OCI-LY7 (cell line): Measurements from ENCODE around the gene TBC1D5. TPM values are rescaled to one million over a fixed set of nuclear protein-coding genes. Genes with fewer than 3 reads are reported as not detected.

Experiments
- BruUV-seq: library from RNA; stranded (reverse); fragments of 400-500 nt; replicated peaks from 2 replicates; lab custom pipeline; 2021; lab: Mats Ljungman, UMichigan
- CTCF ChIA-PET: fragments of 300-600 bp; sonication (Branson Sonifier 250); formaldehyde crosslinking; loops from one replicate; lab custom pipeline; 2022; ENCODE audit warnings: antibody characterized with exemption; ENCODE audit not compliant: unreplicated experiment; lab: Charles Lee
- POLR2A ChIA-PET: fragments of 300-600 bp; sonication (Branson Sonifier 250); formaldehyde crosslinking; loops from one replicate; lab custom pipeline; 2022; ENCODE audit warnings: antibody characterized with exemption; lab: Charles Lee
- DNase-seq: peaks from one replicate; pipeline ENCODE4 v3.0.0-alpha.2; 2015; ENCODE audit warnings: low spot score
- H2AFZ ChIP-seq: fragments of 200-600 bp; sonication (generic), shearing (Covaris generic); 2 replicates; pipeline ENCODE4 v1.6.1; 2014; ENCODE audit warnings: mild to moderate bottlenecking, antibody characterized with exemption, low read length, moderate library complexity
- H3K27ac ChIP-seq: fragments of 200-600 bp; sonication (generic); 2 replicates; pipeline ENCODE4 v1.5.1; 2014; ENCODE audit warnings: mixed run types, low read depth, mild to moderate bottlenecking, moderate library complexity, low read length, inconsistent platforms; ENCODE audit not compliant: poor library complexity, severe bottlenecking
- H3K36me3 ChIP-seq: fragments of 200-600 bp; sonication (generic); 2 replicates; pipeline ENCODE4 v1.6.1; 2014; ENCODE audit warnings: mild to moderate bottlenecking, antibody characterized with exemption, low read length, moderate library complexity, mixed read lengths; ENCODE audit not compliant: insufficient read depth
- H3K4me1 ChIP-seq: fragments of 200-600 bp; sonication (generic); 2 replicates; pipeline ENCODE4 v1.5.1; 2014; ENCODE audit warnings: mild to moderate bottlenecking, low read length; ENCODE audit not compliant: insufficient read depth, poor library complexity, severe bottlenecking
- H3K4me2 ChIP-seq: fragments of 200-600 bp; sonication (generic); 2 replicates; pipeline ENCODE4 v1.6.1; 2014; ENCODE audit warnings: mild to moderate bottlenecking, low read length
- H3K4me3 ChIP-seq: fragments of 200-600 bp; sonication (generic); 2 replicates; pipeline ENCODE4 v1.5.1; 2014; ENCODE audit warnings: mild to moderate bottlenecking, low read depth, low read length; ENCODE audit not compliant: poor library complexity, severe bottlenecking
- H3K79me2 ChIP-seq: fragments of 200-600 bp; sonication (generic); 2 replicates; pipeline ENCODE4 v1.6.1; 2016; ENCODE audit warnings: low read depth, mild to moderate bottlenecking, low read length, moderate library complexity, mixed read lengths; ENCODE audit not compliant: insufficient read depth
- H3K9me2 ChIP-seq: fragments of 200-600 bp; sonication (generic); 2 replicates; pipeline ENCODE4 v1.6.1; 2016; ENCODE audit warnings: mild to moderate bottlenecking, low read length, mixed read lengths; ENCODE audit not compliant: insufficient read depth
- H3K9me3 ChIP-seq: fragments of 200-600 bp; sonication (generic); 2 replicates; pipeline ENCODE4 v1.6.1; 2014; ENCODE audit warnings: mild to moderate bottlenecking, mixed run types, low read length, mixed read lengths
- H4K20me1 ChIP-seq: fragments of 200-600 bp; sonication (generic); 2 replicates; pipeline ENCODE4 v1.6.1; 2014; ENCODE audit warnings: mild to moderate bottlenecking, antibody characterized with exemption, low read length, moderate library complexity, mixed read lengths; ENCODE audit not compliant: insufficient read depth
- CTCF ChIP-seq: fragments of 200-600 bp; sonication (generic); conservative IDR thresholded peaks from 2 replicates; pipeline ENCODE4 v1.5.1; 2014; ENCODE audit warnings: mild to moderate bottlenecking, antibody characterized with exemption, low read length, moderate library complexity, mixed read lengths
- EZH2phosphoT487 ChIP-seq: fragments of 200-600 bp; sonication (generic); IDR thresholded peaks from 2 replicates; pipeline ENCODE4 v1.6.1; 2018; ENCODE audit warnings: low read depth, borderline replicate concordance, mild to moderate bottlenecking, mixed run types, antibody characterized with exemption, low read length, moderate library complexity, mixed read lengths
- intact Hi-C: fragments of 100-400 bp; cut with micrococcal nuclease; formaldehyde crosslinking; loops from one replicate; pipeline ENCODE4 v1.10.0; 2022; ENCODE audit not compliant: unreplicated experiment
- total RNA-seq, 2 experiments: library from RNA; depleted of rRNA in 1 of 2; stranded (reverse); fragments of >200 nt in 1 of 2; shearing (Covaris generic) in 1 of 2; gene quantifications; 2 replicates each; pipeline ENCODE4 v1.2.3, GENCODE V29; 2014 to 2022

The TBC1D5 gene
- total RNA-seq, 2 experiments from 2014 or later = 78.5 to 82.4 TPM

DNA sequence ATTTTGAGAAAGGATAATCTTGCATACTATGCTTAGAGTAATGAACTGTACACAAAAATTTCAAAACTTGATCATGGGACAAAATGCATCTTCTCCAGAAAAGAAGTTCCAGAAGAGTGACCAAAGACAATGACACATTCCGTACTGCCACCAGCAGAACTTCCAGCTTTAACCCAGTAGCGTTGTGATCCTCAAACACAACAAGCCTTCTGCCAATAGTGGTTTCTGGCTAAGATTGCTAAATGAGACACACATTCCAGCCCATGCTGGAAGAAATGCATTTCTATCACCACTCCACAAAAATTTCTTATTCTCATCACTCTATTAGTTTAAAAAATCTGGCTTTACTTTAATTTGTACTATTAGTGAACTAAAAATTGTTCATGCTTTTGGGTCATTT lies 334.9 kb downstream of the TBC1D5 start:
- no peak for DNase-seq
- POLR2A ChIA-PET = interaction anchor here (0.6 to 0.9 kb wide), 3 partner anchors 15 to 902 kb away, joined by 3 to 4 read pairs (median 4); no protein-coding TSS in a partner anchor
- Histone ChIP-seq H4K20me1 (no peaks in the 10 kb centered on the region), H3K4me3 (no peak overlapping the region), H3K36me3 (peaks cover 11% of the 10 kb centered on the region; the same call in 1 of the 2 replicates), H3K27ac (no peak overlapping the region), H2AFZ (no peak overlapping the region), H3K4me1 (no peaks in the 10 kb centered on the region), H3K79me2 (no peaks in the 10 kb centered on the region), H3K4me2 (no peak overlapping the region), H3K9me2 (no peaks in the 10 kb centered on the region), H3K9me3 (no peaks in the 10 kb centered on the region)
- no TSS peak for BruUV-seq
- CTCF ChIA-PET = no interaction called here
- intact Hi-C loops = no loop called here
- TF ChIP-seq EZH2phosphoT487 (no peak), CTCF (no peak)

- Histone ChIP-seq H2AFZ (no peak overlapping the region), H3K27ac (no peak overlapping the region), H3K36me3 (peaks cover 11% of the 10 kb centered on the region; the same call in 1 of the 2 replicates), H3K79me2 (no peaks in the 10 kb centered on the region), H3K4me2 (no peak overlapping the region), H3K4me1 (peaks cover 6% of the 10 kb centered on the region), H4K20me1 (no peaks in the 10 kb centered on the region), H3K9me3 (no peaks in the 10 kb centered on the region), H3K9me2 (no peaks in the 10 kb centered on the region), H3K4me3 (no peak overlapping the region)
- CTCF ChIA-PET = no interaction called here
- intact Hi-C loops = no loop called here
- no peak for DNase-seq
- TF ChIP-seq EZH2phosphoT487 (no peak), CTCF (no peak)
- BruUV-seq = no TSS peak
- POLR2A ChIA-PET = interaction anchor here (0.8 to 1.1 kb wide), 3 partner anchors 10 to 24 kb away, joined by 3 read pairs; no protein-coding TSS in a partner anchor
These were observed 337.9 kb downstream of the TBC1D5 start for GRCh38 chr3:17404548-17404947.

DNA sequence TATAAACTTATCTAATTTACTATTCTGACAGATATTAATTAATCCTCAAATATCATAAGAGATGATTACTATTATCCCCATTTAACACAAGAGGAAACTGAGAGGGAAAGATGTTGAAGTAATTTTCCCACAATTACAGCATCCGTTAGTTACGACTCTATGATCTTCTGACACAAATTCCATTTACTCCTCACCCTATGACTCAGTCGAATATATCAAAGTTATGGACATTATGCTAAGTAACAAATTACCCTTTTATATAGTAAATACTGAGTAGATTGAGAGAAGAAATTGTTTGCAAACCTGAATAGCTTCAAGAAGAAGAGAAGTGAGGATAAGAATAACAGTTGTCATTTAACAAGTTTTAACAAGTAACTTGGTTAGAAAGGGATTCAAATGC lies 340.0 kb downstream of the TBC1D5 start:
- no peak for DNase-seq
- TF ChIP-seq CTCF (no peak), EZH2phosphoT487 (no peak)
- H3K4me2 ChIP-seq = no peak overlapping the region
- no peak overlapping the region for H2AFZ ChIP-seq
- ChIA-PET CTCF (no interaction called here), POLR2A (no interaction called here)
- no peaks in the 10 kb centered on the region for H3K9me3 ChIP-seq
- H3K79me2 ChIP-seq = no peaks in the 10 kb centered on the region
- peaks cover 14% of the 10 kb centered on the region; the same call in 1 of the 2 replicates for H3K36me3 ChIP-seq
- intact Hi-C loops = no loop called here
- no TSS peak for BruUV-seq
- no peak overlapping the region for H3K27ac ChIP-seq
- H4K20me1 ChIP-seq = no peaks in the 10 kb centered on the region
- H3K4me3 ChIP-seq = no peak overlapping the region
- no peaks in the 10 kb centered on the region for H3K9me2 ChIP-seq
- H3K4me1 ChIP-seq = peaks cover 18% of the 10 kb centered on the region
